HCT116 (cell line): Measurements from ENCODE around the gene MFGE8.

Experiments used
- CTCF ChIP-seq, 3 experiments: fragments of 200-600 bp in 1 of 3; sonication (generic) in 1 of 3; IDR thresholded peaks in 2 of 3; conservative IDR thresholded peaks in 1 of 3; 2 replicates each; pipeline ENCODE4 v1.5.1; 2012 to 2017; ENCODE audit warnings: low read depth in 2 of 3, low read length in 2 of 3, antibody characterized with exemption in 1 of 3, borderline replicate concordance in 1 of 3, control low read depth in 1 of 3, mild to moderate bottlenecking in 1 of 3, mixed read lengths in 1 of 3, mixed run types in 1 of 3, moderate library complexity in 1 of 3; ENCODE audit not compliant: insufficient read depth in 1 of 3
- POLR2A ChIP-seq: IDR thresholded peaks from 2 replicates; pipeline ENCODE4 v1.7.0; 2011; ENCODE audit warnings: borderline replicate concordance; ENCODE audit not compliant: insufficient read depth, insufficient read length; ENCODE audit errors: extremely low read depth
- TCF7L2 ChIP-seq: IDR thresholded peaks from 2 replicates; pipeline ENCODE4 v1.7.0; 2011; ENCODE audit warnings: borderline replicate concordance, inconsistent platforms; ENCODE audit not compliant: insufficient read depth, insufficient read length; ENCODE audit errors: extremely low read depth
- ZBTB33 ChIP-seq: IDR thresholded peaks from 2 replicates; pipeline ENCODE4 v1.6.1; 2011; ENCODE audit warnings: mild to moderate bottlenecking, low read length, moderate library complexity; ENCODE audit not compliant: insufficient replicate concordance; ENCODE audit errors: extremely low read depth

- TF ChIP-seq ZBTB33 (no peak), CTCF (IDR thresholded peaks at IDR 0.05 in 2 of 3, conservative IDR thresholded peaks at IDR 0.05 in 1 of 3; ENCODE audit: borderline replicate concordance in 1 of 3, insufficient read depth in 1 of 3, low read depth in 2 of 3, low read length in 2 of 3) (no peak), POLR2A (no peak), TCF7L2 (no peak)
Observed at GRCh38 chr15:88897142-88897455, 16.1 kb downstream of the MFGE8 start.
